Erythroblast (primary cell): ENCODE data around the gene LAMA4.

Experiments used
- GATA1 ChIP-seq: IDR thresholded peaks from 2 replicates; pipeline ENCODE4 v1.6.1; 2011; ENCODE audit warnings: low read depth, mild to moderate bottlenecking, control low read depth, low read length, moderate library complexity
- POLR2A ChIP-seq: IDR thresholded peaks from 2 replicates; pipeline ENCODE4 v1.6.1; 2011; ENCODE audit warnings: mild to moderate bottlenecking, low read length

- no peak for TF ChIP-seq POLR2A
- no peak for TF ChIP-seq GATA1
Measured at GRCh38 chr6:112214739-112215269, 39.6 kb downstream of the LAMA4 start.
